Measurements from ENCODE around the gene ART5.

DNA sequence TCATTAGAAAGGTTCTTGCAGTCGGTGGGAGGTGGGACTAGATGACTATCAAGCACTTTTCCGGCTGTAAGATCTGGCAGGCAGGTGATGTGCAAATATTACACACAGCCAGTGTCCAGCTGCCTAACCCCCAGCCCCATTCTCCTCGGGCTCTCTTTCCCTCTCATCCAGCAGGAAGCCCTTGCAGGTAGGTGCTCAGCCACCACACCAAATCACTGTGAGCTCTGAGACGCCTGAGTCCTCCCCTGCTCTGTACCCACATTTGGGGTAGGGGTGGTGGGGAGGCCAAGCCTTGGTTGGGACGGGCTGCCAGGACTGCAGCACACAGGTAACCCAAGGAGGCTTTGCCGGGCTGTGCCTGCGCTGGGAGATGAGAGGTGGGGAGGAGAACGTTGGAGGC, 601 bp downstream of the ART5 start:
- TF ChIP-seq, protein P1, sequence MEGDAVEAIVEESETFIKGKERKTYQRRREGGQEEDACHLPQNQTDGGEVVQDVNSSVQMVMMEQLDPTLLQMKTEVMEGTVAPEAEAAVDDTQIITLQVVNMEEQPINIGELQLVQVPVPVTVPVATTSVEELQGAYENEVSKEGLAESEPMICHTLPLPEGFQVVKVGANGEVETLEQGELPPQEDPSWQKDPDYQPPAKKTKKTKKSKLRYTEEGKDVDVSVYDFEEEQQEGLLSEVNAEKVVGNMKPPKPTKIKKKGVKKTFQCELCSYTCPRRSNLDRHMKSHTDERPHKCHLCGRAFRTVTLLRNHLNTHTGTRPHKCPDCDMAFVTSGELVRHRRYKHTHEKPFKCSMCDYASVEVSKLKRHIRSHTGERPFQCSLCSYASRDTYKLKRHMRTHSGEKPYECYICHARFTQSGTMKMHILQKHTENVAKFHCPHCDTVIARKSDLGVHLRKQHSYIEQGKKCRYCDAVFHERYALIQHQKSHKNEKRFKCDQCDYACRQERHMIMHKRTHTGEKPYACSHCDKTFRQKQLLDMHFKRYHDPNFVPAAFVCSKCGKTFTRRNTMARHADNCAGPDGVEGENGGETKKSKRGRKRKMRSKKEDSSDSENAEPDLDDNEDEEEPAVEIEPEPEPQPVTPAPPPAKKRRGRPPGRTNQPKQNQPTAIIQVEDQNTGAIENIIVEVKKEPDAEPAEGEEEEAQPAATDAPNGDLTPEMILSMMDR (IDR thresholded peaks at IDR 0.05 in 8 of 11, conservative IDR thresholded peaks at IDR 0.05 in 3 of 11): no peak
- TF ChIP-seq POLR2A (IDR thresholded peaks at IDR 0.05): no peak
